SH-SY5Y (cell line): ENCODE measurements around the gene NNMT.

Experiments used
- GATA2 ChIP-seq: IDR thresholded peaks from 2 replicates; pipeline ENCODE4 v1.6.1; 2011; ENCODE audit warnings: mild to moderate bottlenecking, low read depth, low read length
- GATA3 ChIP-seq: IDR thresholded peaks from 2 replicates; pipeline ENCODE4 v1.6.1; 2011; ENCODE audit warnings: low read depth, mild to moderate bottlenecking, low read length, moderate library complexity

NNMT gene

DNA sequence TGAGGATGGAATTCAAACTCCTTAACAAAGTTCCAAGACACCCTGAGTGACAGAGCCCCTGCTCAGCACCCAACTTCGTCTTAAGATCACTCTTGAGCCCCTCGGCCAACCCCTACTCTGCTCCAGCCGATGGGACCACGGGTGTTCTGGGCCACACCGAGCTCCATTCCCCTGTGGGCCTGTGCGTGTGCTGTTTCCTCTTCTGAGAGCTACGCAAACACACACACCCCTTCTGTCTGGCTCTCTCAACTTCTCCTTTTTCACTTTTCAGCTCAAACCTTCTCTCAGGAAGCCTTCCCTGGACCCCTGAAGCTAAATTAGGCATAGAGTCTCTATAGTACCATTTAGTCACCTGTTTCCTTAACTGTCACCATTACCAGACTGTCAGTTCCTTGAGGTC lies 37.5 kb upstream of the NNMT start:
- no peak for TF ChIP-seq GATA3
- no peak for TF ChIP-seq GATA2

DNA sequence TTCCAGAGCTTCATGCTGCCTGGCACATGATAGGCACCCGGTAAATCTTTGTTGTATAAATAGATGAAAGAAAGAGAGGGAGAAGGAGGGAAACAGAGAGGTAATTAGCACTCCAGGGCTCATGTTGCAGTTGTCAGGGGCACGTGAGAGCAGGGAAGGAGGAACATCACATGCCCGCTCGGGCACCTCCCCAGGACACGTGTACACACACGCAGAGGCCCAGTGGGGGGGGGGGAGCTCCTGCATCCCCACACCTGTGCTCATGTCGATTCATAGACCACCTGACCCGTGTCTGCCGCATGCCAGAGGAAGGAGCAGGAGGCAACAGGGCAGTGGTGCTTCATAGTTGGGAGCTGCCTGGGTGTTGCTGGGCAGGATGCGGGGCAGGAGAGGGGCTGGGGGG lies 37.1 kb upstream of the NNMT start:
- TF ChIP-seq GATA2: no peak
- no peak for TF ChIP-seq GATA3

DNA sequence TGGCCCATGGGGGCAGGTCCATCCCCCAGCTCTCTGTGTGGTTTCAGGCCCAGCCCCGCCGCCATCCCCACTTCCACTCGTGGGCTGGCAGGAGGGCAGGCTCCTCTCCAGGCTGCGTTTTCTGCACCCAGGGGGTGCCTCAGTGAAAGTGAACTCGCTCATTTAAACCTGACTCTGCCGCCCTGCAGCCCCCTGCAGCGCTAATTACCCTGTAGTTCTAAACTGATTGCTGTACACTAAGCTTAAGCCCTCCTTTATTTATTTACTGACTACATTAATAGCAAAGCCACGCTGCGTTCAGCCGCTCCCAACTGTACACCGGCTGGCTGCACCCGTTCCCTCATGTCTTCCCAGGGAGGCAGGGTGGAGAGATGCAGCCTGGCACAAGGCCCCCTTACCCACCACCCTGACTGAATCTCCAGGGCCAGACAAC lies 36.6 kb upstream of the NNMT start:
- TF ChIP-seq GATA3 (no peak), GATA2 (no peak)

DNA sequence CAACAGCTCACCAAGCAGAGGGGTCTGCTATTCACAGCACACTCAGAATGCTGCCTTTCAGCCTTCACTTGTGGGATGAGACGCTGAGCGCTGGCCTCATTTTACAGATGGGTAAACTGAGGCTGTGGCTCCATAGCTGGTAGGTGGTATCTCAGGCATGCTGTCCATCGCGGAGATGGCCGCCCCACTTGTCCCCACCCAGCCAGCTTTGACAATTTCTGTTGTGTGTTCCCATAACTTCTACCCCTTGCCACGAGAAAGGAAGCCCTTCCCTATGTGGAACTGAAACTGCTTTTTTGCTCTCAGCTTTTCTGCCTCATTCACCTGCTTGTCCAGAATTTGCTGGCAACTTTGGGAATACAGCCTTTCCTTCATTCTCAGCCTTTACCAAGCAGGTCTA lies 36.1 kb upstream of the NNMT start:
- TF ChIP-seq GATA2 (no peak), GATA3 (no peak)

DNA sequence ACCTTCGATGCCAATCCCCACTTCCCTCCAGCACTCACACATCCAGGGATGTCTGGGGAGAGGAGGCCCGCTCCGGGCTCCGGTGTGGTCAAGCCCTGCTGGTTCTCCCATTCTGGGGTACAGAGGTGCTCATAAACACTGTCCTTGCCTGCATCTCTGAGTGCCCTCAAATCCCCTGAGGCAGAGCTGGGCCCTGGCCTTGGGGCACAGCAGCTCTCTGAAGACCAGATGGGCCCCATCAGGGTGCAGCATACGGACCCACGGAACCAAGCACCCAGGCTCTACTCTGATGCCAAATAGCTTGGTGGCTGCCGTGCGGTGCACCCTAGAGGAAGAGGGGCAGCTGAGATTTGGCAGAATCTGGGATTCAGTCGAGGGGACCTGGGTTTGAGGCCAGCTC lies 35.7 kb upstream of the NNMT start:
- TF ChIP-seq GATA2 (no peak), GATA3 (no peak)

DNA sequence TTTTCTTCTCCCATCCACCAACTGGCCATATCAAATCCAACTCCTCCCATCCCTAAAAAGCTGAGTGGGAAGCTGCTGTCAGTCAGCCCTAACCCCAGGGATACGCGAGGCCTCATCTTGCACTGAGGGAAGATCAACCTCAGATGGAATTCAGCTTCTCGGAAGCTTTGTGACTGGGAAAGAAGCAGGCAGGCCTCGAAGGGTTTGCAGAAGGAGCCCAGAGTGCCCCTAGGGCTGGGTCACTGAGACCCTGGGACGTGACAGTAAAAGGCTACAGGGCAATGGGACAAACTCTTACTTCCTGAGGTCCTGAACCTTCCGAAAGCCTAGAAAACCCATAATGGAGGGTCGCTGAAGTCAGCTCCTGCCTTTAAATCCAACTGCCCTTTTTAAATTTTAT lies 34.4 kb upstream of the NNMT start:
- TF ChIP-seq GATA2 (no peak), GATA3 (no peak)

DNA sequence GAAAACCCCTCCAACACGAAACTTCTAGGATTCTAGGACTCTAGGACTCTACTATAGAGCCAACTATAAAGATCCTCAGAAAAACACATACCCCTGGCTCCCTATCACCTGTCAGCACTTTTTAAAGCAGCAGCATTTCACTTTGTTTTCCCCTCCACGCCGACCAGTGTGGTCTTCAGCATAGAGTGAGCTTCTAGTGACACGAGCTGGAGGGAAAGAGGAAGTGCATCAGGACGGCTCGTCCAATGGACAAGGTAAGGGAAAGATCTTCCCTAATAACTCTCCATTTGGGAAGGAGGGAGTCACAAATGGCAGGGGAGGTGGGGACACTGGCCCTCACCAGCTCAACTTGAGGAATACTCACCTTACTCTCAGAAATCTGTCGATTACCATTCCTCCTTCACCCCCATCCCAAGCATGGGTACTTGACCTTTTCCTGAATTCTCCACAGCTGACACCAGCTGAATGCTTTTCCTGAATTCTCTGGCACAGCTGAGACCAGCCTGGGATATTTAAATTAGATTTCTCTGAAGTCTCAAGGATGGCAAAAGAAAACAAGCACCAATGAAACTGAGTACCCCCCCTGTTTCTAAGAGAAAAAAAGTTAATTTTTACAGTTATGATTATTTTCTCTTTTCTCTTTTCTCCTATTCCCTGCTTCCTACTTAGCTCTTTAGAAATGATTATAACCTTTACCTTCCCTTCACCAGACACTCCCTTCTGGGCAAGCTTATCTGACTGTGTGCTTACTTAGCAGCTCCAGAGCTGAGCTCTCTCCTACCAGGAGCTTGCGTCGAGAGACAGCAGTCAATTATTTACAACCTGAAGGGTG lies 33.3 kb upstream of the NNMT start:
- TF ChIP-seq GATA2 (no peak), GATA3 (no peak)

DNA sequence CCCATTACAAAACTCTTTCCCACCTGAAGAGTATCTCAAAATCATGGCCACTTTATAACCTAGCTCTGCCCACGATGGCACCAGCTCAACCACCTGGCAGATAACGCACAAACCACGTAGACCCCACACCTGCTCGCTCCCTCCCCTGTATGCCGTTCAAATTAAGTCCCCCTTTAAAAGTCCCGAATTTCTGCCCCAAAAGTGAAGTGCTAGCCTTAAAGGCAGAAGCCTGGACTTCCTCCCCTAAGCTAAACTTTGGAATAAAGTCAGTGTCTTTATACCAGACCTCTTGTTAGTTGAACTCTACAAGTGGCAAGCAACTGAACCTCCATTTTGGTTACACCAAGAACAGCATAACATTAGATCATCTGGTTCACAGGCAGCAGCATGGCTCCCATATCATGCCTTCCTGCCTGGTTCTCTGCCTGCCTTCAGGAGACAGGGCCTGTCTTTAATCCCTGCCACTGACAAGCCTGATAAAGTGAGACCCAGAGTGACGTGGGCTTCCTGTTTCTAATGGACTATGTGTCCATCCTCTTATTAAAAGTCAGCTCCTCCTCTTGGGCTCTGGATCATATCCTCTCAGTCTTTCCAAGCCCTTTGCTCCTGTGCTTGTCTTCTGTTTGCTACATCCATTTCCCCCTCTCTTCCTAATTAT lies 32.6 kb upstream of the NNMT start:
- TF ChIP-seq GATA2 (no peak), GATA3 (no peak)

DNA sequence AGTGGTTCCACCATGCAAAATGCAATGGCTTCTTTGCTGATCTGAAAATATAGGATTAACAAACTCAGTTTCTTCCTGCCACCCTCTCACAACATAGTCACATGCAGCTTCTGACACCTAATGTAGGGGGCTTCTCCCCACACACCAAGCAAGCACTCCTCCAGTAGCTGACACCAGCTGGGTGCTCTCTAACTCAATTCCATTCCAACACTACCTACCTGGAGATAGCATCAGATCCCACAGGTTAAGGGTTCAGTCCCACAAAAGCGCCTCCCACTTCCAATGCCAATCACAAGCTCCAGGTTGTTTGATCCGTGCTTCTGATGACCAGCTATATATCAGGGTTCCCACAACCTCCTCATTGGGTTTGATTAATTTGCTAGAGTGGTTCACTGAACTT lies 31.8 kb upstream of the NNMT start:
- TF ChIP-seq GATA2: no peak
- TF ChIP-seq GATA3: no peak

DNA sequence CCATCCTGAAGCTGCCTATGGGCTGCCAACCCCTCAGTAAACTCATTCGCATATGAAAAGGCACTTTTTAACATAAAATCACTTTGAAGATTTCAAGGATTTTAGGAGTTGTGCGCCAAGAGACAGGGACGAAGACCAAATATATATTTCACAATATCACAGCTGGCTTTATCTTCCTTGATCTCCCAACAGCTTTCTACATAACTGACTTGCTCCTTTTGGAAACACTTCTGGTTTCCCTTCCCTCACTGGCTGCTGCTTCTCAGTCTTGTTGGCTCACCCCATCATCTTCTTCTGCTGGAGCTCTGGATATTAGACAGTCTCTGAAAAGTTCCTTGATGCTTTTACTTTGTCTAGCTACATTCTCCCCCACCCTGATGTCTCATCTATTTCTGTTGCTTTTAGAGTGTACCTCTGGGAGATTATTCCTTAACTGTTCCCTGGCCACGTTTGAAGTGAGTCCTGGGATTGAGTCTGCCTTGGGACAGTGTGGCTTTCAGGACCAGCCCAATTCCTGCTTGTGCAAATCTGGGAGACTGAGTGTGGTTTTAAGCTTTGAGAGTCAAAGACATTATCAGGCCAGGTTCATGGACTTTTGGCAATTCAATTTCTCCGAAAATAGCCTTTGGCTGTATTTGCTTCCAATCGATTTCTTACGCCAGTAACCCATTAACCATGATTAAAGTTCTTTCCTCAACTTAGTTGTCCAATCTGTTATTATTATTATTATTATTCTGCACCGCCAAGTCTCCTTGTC lies 30.9 kb upstream of the NNMT start:
- no peak for TF ChIP-seq GATA3

DNA sequence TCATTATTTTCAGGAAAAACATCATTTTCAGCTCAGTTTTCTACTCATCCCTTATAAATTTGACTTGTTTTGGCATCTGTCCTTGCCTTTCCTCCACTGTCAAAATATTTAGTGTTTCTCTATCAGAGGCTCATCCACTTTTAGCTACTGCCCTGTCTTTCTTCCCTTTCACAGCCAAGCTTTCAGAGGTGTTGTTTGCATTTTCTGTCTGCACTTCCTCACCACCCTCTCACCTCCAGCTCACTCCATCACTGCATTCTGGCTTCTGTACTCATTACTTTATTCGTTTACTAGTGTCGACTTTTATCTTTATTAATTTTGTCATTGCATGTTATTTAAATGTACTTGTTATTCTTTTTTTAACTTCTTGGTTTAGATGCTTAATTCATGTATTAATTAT lies 26.7 kb upstream of the NNMT start:
- TF ChIP-seq GATA2 (no peak), GATA3 (no peak)

DNA sequence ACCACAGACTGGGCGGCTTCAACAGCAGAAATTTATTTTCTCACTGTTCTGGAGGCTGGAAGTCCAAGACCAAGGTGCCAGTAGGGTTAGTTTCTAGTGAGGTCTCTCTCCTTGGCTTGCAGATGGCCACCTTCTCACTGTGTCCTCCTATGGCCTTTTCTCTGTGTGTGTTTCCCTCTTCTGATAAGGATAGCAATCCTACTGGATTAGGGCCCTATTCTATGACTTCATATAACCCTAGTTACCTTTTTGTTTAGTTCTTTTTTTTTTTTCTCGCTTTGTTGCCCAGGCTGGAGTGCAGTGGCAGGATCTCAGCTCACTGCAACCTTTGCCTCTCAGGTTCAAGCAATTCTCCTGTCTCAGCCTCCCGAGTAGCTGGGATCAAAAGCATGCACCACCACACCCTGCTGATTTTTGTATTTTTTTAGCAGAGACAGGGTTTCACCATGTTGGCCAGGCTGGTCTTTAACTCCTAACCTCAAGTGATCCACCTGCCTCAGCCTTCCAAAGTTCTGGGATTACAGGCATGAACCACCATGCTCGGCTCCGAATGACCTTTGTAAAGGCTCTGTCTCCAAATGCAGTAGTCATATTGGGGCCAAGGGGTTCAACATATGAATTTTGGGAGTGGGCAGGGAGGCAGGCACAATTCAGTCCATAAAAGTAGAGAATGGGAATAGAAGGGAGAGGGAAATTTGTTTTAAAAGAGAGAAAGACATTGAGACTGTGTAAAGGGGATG lies 25.5 kb upstream of the NNMT start:
- TF ChIP-seq GATA2 (no peak), GATA3 (no peak)

DNA sequence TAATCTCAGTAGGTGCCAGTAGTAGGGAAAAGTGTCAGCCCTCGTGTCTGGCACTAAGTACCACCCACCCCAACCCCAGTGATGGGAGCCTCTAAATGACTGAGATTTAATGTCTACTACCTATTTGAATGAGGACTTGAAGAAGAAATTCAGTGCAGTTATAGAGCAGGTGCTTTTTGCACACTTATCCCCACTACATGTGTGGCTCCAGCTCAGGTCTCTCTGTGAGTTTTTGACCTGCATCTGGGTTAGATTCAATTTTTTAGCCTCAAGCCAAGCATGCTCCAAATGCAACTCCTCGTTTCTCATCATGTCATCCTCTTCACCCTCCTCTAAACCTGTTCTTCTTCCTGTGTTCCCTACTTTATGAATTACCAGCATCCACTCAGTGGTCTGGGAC lies 24.9 kb upstream of the NNMT start:
- TF ChIP-seq GATA3 (no peak), GATA2 (no peak)

DNA sequence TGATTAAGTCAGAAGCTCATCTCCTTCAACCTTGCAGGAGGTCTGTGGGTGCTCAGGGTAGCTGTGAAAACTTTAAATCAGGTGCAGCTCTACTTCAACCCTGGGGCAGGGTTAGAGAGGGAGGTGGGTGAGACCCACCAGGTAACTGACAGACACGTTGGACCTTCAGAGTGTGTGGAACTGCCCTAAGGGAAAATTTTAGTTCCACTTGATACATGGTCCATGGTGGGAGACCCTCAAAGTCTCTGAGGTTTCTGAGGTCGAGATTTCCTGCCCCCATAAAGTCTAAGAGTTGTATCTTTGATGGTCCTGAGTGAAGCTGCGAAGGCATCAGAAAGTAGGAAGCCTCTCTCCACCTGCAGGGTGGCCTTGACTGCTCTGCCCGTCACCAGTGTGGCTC lies 23.9 kb upstream of the NNMT start:
- TF ChIP-seq GATA3: no peak
- no peak for TF ChIP-seq GATA2
